HG02610 (cell line): ENCODE results near the gene AZIN2.

Experiments used
- ATAC-seq: cut with Tn5 transposase; IDR thresholded peaks from one replicate; pipeline ENCODE4 v1.9.1; 2021; ENCODE audit warnings: mild to moderate bottlenecking, moderate library complexity; ENCODE audit not compliant: unreplicated experiment

Gene AZIN2

DNA sequence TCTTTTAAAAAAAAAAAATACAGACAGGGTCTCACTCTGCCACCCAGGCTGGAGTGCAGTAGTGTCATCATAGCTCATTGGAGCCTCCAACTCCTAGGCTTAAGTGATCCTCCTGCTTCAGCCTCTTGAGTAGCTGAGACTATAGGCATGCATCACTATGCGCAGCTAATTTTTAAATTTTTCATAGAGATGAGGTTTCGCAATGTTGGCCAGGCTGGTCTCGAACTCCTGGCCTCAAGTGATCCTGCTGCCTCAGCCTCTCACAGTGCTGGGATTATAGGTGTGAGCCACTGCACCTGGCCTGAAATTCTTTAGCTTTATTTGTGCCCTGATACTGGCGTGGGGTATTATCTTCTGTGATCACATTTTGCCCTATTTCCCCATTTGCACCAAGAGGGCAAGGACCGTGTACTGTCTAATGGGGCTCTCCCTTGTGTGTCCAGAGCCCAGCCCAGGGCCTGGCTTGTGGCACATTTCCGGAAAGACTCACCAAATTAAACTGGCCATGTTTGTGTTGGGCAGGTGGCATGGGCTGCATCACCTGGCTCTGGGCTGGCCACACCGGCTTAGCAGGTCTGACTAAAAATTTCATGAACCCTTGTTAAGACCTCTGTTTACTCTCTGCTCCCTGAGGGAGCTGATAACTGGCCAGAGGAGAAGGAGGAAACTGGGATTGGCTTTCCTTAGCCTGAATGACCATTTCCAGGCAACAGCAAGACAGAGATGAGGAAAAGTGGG, 68.7 kb downstream of the AZIN2 start:
- no peak for ATAC-seq

GRCh38 chr1:33150522-33150921, 69.6 kb downstream of the AZIN2 start:
- no peak for ATAC-seq

- no peak for ATAC-seq
Measured at GRCh38 chr1:33151116-33151515, 70.2 kb downstream of the AZIN2 start.

GRCh38 chr1:33152685-33153432, 71.9 kb downstream of the AZIN2 start:
- no peak for ATAC-seq

GRCh38 chr1:33153650-33154049, 72.7 kb downstream of the AZIN2 start:
- no peak for ATAC-seq

DNA sequence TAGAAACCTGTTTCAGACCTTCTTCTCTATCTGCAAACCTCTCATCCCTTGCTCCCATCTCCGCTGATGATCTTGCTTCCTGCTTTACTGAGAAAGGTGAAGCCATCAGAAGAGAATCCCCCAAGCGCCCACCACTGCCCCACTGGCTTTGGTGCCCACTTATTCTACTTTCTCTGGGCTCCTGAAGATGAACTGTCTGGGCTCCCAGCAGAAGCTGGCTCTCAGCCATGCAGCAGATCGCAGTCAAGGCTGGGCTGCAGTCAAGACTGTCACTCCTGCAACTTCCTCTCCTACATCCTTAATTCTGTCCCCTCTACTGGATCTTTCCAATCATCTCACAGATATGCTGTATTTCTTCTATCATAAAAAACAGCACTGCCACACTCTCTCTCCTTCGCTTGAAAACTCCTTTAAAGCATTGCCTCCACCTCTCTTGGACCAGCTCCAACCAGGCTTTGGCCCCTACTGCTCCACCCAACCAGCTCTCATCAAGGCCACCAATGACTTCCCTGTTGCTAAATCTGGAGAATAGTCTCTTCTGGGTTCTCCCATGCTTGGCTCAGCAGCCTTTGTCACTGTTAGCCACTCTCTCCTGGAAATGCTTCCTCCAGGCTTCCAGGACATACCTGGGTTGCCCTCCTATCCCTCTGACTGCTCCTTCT, 75.1 kb downstream of the AZIN2 start:
- no peak for ATAC-seq

DNA sequence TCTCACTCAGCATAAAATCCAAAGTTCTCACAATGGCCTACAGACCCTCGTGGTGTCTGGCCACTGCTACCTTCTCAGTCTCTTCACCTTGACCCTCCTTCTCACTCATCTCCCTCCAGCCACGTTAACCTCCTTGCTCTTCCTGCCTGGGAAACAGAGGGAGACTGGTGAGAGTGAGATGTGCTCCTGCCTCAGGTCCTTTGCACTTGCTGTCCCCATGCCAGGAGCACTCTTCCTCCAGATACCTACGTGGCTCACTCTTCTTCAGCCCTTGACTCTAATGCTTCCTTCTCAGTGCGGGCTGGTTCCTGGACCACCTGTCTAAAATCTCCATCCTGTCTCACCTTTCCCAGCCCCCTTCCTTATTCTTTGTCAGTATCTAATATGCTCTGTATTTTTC, 76.2 kb downstream of the AZIN2 start:
- ATAC-seq = no peak

DNA sequence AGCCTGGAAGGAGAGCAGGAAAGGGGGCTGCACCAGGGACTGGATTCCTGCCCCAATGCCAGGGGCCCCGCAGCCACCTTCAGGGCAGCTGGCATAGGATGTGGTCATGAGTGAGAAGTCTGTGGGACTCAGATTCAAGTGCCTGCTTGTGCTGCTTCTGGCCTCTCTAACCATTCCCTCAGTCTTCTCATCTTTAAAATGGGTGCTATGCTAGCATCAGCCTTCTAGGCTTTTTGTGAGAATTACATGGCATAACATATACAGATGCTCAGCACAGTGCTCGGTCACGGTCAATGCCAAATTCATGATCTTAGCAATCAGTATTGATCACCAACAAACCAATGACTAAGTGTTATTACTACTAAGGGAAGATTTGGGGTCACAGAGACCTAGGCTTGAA, 77.4 kb downstream of the AZIN2 start:
- ATAC-seq = no peak

DNA sequence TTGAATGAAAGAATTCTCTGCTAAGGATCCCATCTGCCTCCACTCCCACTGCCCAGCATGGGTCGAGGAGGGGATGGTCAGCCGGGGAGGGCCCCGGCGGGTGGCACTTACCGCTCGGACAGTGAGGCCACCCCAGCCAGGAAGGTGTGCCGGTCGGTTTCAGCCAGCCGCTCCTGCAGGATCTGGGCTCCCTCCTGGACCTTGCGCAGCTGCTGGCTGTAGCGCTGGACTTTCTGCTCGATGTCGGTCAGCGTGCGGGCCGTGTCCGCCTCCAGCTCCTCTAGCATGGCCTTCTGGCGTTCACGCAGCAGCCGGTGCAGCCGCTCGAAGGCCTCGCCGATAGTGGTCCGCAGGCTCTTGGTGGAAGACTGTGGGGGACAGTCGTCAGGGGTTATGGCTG, 78.6 kb downstream of the AZIN2 start:
- ATAC-seq = no peak

GRCh38 chr1:33161061-33161681, 80.2 kb downstream of the AZIN2 start:
- no peak for ATAC-seq

GRCh38 chr1:33162141-33162540, 81.2 kb downstream of the AZIN2 start:
- no peak for ATAC-seq

DNA sequence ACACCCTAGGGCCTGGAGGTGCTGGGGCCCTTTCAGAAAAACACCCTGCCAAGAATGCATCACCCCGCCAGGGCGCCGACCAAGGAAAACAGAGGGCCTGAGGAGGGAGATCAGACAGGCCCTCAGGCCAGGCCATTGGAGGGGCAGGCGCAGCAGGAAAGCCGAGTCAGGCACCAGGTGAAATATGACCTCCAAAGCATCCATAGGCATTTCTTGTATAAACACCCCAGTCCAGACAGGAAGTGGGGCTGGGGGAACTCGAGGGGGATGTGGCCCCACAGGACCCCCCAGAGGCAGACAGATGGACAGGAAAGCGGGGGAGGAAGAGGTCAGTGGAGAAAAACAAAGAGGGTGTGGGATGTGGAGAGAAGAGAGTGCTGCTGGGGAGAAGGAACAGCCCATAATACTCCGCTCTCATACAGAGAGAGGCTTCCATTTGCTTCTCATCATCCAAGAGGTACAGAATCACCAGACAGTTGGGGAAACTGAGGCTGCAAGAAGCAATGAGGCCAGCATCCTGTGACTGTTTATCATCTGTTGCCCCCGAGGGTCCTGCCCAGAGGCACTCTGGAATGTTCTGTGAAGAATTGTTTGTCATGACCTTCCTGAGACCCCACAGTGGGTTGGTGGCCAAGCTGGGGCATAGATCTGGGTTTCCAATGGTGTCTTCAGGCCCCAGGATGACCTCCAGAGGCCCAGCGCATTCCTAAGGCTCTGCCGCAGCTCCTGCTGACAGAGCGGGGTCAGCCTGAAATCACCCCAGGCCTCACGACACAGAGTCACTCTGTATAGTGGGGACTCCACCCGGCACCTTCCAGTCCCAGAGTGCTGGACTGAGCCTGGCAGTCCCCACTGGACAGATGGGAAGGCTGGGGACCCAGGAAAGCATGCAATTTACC, 82.9 kb downstream of the AZIN2 start:
- ATAC-seq = no peak

- no peak for ATAC-seq
Measured at GRCh38 chr1:33165209-33165608, 84.3 kb downstream of the AZIN2 start.

- ATAC-seq = no peak
Measured at GRCh38 chr1:33165809-33166208, 84.9 kb downstream of the AZIN2 start.

GRCh38 chr1:33167650-33168447, 86.9 kb downstream of the AZIN2 start:
- ATAC-seq = no peak

DNA sequence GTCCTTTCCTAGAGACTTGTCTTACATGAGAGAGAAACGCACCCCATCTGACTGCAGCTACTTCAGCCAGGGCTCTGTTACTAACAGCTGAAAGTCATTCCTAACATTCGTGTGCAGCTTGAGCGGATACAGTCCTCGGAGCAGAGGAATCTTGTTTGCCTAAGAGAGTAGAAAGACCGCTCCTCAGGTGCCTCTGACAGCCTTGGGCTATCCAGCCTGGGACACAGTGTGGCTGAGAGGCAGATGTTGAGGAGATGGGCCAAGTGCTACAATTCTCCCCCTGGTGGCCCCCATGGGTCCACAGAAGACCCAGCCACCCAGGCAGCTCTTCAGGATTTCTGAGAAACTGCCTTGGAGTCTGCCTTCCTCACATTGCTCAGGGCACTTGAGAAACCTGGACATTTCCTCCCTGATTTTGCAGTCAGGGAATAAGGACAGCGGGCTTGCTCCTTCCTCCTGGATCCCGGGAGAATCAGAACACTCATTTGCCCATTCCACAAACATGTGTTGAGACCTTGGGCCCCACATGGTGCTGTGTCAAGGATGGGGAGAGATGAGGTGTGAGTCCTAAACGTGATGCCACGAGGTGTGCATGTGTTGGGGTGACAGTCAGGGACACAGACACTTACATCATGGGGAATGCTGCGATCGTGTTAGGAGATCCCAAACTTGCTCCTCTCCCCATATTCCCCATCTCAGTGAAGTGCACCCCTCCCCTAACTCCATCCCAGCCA, 87.8 kb downstream of the AZIN2 start:
- no peak for ATAC-seq

GRCh38 chr1:33169290-33170055, 88.5 kb downstream of the AZIN2 start:
- ATAC-seq = no peak
